GM10847 (cell line): ENCODE results near the gene TMEM128.

Experiments used
- POLR2A ChIP-seq: IDR thresholded peaks from 2 replicates; pipeline ENCODE4 v1.6.1; 2011; ENCODE audit not compliant: insufficient read length; ENCODE audit errors: extremely low read depth

The TMEM128 gene

GRCh38 chr4:4267981-4268380, 20.0 kb upstream of the TMEM128 start:
- TF ChIP-seq POLR2A = no peak

- no peak for TF ChIP-seq POLR2A
Measured at GRCh38 chr4:4260185-4260751, 12.2 kb upstream of the TMEM128 start.

- TF ChIP-seq POLR2A = no peak
Measured at GRCh38 chr4:4259484-4260100, 11.6 kb upstream of the TMEM128 start.

- no peak for TF ChIP-seq POLR2A
Measured at GRCh38 chr4:4256799-4257198, 8.8 kb upstream of the TMEM128 start.

GRCh38 chr4:4254666-4255065, 6.6 kb upstream of the TMEM128 start:
- TF ChIP-seq POLR2A = no peak

GRCh38 chr4:4254199-4254598, 6.2 kb upstream of the TMEM128 start:
- TF ChIP-seq POLR2A = no peak

GRCh38 chr4:4249866-4250265, 1.8 kb upstream of the TMEM128 start:
- TF ChIP-seq POLR2A = no peak

- TF ChIP-seq POLR2A = no peak
Measured at GRCh38 chr4:4248885-4249203, 821 bp upstream of the TMEM128 start.

GRCh38 chr4:4247696-4248028, 361 bp downstream of the TMEM128 start:
- no peak for TF ChIP-seq POLR2A

GRCh38 chr4:4245172-4245571, 2.9 kb downstream of the TMEM128 start:
- TF ChIP-seq POLR2A = no peak

GRCh38 chr4:4233610-4234009, 14.4 kb downstream of the TMEM128 start:
- TF ChIP-seq POLR2A = no peak

GRCh38 chr4:4228356-4228668, 19.7 kb downstream of the TMEM128 start:
- no peak for TF ChIP-seq POLR2A

- TF ChIP-seq POLR2A = no peak
Measured at GRCh38 chr4:4227510-4228355, 20.3 kb downstream of the TMEM128 start.

GRCh38 chr4:4226606-4227438, 21.2 kb downstream of the TMEM128 start, which contains the start of gene OTOP1:
Gene OTOP1, minus strand, starts transcription at chr4:4226929. Its CDS starts 65 bp downstream, at chr4:4226864.
- no peak for TF ChIP-seq POLR2A

- no peak for TF ChIP-seq POLR2A
Measured at GRCh38 chr4:4225915-4226605, 22.0 kb downstream of the TMEM128 start.
